Stimulated activated CD4-positive, alpha-beta T cell treated with anti-CD3 and anti-CD28 coated beads, Interleukin-2, amount 100 ng/mL, for 4 hours (primary cell): ENCODE results near the gene CDC42EP1.
A peak's percentile ranks its signal among the peaks of the same experiment; 100 is the strongest.
"Not testable (repeated sequence)": the region's sequence is repeated elsewhere in the genome, so short reads cannot be mapped to it uniquely, and the experiment has no call there.

Experiments used
- DNase-seq: peaks from one replicate; pipeline ENCODE4 v3.0.0-alpha.2; 2020; ENCODE audit warnings: low read depth

Gene CDC42EP1, protein sequence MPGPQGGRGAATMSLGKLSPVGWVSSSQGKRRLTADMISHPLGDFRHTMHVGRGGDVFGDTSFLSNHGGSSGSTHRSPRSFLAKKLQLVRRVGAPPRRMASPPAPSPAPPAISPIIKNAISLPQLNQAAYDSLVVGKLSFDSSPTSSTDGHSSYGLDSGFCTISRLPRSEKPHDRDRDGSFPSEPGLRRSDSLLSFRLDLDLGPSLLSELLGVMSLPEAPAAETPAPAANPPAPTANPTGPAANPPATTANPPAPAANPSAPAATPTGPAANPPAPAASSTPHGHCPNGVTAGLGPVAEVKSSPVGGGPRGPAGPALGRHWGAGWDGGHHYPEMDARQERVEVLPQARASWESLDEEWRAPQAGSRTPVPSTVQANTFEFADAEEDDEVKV

DNA sequence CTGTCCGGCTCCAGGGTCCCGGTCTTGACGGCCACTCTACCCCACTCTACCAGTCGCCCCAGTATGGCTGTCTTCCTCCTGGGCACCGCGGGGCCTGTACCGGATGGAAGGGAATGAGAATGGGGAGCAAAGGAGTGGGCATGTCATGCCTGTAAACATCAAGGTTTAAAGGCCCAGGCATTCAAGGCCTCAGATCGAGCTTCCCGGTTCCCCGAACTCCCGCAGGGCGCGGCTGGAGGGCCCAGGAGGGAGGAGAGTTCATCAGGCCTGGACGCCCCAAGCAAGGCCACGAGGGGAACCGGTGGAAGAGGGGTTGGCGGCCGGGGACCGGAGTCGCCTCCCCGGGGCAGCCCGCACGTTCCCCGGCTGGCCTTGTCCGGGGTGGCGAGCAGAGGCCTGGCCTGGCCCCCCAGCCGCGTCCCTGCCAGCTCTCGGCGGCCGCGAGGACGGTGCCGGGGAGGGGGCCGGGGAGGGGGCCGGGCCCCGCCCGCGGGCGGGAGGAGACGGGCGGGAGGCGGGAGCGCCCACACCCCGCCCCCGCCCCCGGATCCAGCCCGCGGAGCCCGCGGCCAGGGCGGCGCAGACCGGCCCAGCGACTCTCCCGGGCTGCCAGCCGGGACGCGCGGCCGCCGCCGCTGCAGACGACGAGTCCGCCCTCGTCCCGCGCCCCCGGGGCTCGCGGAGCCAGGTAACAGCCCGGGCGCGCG lies at the start of gene CDC42EP1:
Gene CDC42EP1 (plus strand): TSS at position 580 of the 707 bp plus-strand sequence. CDS start 5,870 bp downstream, outside the sequence.
- no peak for DNase-seq

- DNase-seq: no peak
Observed at GRCh38 chr22:37511395-37512104, 48.7 kb upstream of the CDC42EP1 start.

- DNase-seq: no peak
Observed at GRCh38 chr22:37514526-37515051, 45.7 kb upstream of the CDC42EP1 start.

- no peak for DNase-seq
Observed at GRCh38 chr22:37515901-37516300, 44.4 kb upstream of the CDC42EP1 start.

- DNase-seq: no peak
Observed at GRCh38 chr22:37516456-37516855, 43.8 kb upstream of the CDC42EP1 start.

DNA sequence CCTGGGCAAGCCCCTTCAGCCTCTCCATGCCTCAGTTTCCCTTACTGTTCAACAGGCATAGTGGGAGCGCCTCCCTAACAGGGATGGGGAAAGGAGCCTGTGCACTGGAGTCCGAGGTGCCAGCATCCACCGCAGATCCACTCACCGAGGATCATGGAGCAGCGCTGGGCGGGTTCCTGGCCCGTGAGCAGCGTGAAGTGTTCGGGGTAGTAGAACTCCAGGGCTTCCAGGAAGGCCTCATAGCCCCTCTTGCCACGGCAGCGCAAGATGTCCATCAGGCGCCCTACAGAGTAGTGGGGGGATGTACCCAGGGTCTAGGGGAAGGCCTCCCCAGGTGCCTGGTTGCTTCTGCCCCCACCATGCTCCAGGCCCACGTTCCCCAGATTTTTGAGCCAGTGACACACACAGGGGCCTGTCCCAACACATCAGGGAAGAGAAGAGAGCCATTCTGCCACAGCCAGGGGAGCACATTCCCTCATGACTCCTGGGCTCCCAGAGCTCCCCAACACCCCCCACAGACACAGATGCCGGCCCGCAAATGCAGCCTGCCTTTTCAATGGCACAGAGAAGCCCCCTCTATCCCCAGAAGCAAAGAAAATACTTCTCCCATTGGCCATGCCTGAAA lies 42.3 kb upstream of the CDC42EP1 start:
- DNase-seq: no peak

DNA sequence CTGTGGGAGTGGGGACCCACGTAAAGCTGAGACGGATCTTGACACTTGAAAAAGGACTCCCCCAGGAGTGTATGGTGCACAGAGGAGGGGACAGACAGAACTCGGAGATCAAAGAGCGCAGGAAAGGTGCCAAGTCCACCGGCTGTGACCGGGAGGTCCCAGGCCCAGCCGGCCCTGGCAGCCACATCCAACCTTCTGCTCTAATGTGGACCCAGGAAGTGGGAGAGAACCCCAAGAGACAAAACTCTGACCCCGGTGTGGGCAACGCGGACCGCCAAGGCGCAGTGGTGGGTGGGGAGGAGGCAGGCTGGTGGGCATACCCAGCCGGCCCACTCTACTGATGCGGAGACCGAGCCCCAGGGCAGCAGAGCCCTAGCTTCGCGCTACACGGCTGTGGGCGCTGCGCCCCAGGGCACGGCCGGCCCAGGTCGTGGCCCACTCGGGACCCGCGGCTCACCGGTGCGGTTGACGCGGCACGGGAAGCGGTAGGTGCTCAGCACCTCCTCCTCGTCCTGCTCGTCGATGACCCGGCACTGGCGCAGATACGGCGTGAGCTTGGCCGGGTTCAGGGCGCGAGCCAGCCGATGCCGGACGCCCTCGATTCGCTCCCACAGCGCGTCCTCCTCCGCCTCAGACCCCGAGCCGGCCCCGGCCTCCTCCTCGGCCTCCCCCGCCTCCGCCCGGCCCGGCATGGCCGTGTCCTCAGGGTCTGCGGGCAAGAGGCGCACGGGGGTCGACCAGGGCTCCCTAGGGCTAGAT lies 41.6 kb upstream of the CDC42EP1 start:
- DNase-seq: no peak

- no peak for DNase-seq
Observed at GRCh38 chr22:37519268-37520195, 40.7 kb upstream of the CDC42EP1 start, which contains the start of gene CARD10. Gene CARD10 (minus strand): TSS chr22:37519415. CDS start chr22:37519200, 215 bp downstream.

- no peak for DNase-seq
Observed at GRCh38 chr22:37520776-37521191, 39.5 kb upstream of the CDC42EP1 start.

GRCh38 chr22:37521236-37521739 lies 39.0 kb upstream of the CDC42EP1 start:
- DNase-seq: no peak

GRCh38 chr22:37522482-37522881 lies 37.8 kb upstream of the CDC42EP1 start:
- DNase-seq: no peak

DNA sequence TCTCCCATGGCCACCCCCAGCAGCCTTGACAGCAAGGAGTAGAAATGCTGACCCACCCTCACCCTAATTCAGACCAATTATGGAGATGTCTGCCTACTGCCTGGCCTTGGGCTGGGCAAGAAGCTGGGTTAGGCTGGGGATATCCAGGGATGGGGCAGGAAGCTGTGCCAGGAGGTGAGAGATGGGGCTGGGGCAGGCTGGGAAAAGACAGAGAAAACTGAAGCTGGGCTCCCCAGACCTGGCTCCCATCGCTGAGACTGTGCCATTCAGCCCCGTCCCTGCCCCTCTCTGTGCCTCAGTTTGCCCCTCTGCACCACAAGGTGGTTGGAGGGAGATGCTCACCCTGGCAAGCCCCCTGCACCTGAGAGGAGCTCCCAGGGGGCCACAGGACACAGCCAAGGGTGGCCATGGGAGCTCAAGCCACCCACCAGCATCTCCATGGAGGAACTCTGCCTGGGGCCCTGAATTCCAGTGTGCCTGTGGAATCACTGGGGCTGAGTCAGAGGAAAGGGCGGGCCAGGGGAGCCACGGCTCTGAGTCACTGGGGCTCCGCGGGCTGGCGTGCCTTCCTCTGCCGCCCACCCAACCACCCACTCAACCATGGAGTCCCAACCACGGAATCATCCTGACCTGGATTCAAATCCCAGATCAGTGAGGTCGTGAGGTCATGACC lies 35.1 kb upstream of the CDC42EP1 start:
- peak; percentile 29 for DNase-seq

DNA sequence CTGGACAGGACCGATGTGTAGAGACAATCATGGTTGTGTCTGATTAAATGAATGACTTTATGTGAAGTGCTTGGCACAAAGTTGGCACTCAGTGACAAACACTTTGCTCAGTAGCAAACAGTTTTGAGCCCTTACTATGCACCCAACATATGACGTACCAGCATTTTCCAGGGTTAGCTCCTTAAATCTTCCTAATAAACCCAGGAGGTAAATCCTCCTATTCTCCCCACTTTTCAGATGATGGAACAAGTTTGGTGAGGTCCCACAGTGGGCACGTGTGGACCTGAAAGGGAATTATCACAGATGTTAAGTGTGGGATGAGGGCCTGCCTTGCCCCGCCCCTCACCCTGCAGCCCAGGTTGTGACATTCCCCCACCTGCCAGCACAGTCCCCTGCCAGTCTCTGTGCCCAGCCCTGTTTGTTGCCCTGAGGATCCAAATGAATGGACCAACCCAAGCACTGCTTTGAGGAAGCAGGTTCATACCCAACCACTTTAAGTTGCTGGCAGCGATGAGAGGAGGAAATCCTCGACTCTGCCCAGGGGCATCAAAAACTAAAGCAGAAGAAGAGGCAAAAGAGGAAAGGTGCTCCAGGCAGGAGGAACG lies 34.4 kb upstream of the CDC42EP1 start:
- no peak for DNase-seq

- no peak for DNase-seq
Observed at GRCh38 chr22:37526376-37526775, 33.9 kb upstream of the CDC42EP1 start.

DNA sequence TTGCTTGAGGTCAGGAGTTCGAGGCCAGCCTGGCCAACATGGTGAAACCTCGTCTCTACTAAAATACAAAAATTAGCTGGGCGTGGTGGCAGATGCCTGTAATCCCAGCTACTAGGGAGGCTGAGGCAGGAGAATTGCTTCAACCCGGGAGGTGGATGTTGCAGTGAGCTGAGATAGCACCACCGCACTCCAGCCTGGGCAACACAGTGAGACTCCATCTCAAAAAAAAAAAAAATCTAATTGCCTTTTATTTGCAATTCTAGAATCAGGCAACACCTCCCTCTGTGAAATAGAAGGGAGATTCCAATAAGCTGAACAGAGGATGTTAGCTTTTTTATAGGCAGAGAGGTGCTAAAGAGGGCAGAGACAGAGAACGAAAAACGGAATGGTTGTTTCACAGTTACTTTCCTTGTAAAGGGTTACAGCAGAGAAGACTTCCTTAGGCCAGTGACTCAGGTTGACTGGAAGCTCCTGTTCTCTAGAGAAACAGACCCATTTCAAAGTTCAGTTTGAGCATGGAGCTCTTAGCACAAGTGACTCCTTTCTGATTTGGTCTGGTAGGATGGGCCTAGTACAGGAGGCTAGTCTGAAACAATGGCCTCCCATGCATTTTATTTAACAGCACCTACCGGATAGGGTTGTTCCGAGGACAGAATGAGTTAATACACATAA lies 33.1 kb upstream of the CDC42EP1 start:
- not testable (repeated sequence) for DNase-seq

DNA sequence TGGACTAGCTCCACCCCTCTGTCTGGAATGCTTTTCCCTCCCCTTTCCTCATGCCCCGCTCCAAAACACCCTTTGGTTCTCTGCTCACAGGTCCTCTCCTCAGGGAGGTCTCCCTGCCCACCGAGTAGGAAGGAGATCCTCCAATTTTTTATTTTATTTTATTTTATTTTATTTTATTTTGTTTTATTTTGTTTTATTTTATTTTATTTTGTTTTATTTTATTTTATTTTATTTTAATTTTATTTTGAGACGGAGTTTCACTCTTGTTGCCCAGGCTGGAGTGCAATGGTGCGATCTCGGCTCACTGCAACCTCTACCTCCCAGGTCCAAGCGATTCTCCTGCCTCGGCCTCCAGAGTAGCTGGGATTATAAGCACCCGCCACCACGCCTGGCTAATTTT lies 32.3 kb upstream of the CDC42EP1 start:
- not testable (repeated sequence) for DNase-seq

- DNase-seq: no peak
Observed at GRCh38 chr22:37529652-37530345, 30.5 kb upstream of the CDC42EP1 start.

DNA sequence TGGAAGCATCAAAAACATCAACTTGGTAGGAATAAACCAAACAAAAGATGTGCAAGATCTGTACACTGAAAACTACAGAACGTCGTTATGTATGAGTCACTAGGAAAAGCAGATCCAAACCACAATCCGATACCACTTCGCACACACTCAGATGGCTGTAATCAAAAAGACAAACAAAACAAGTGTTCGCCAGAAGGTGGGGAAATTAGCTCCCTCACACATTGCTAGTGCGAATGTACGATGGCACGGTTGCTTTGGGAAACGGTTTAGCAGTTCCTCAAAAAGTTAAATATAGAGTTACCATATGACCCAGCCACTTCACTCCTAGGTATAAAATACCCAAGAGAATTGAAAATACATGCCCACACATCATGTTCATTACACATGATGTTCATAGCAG lies 26.3 kb upstream of the CDC42EP1 start:
- DNase-seq: no peak
